ACC112 (cell line): ENCODE data around the gene PRKCQ.

ENCODE experiments used
- H2AFZ ChIP-seq: fragments of 200-600 bp; sonication (generic); one replicate; pipeline ENCODE4 v1.6.0; 2017; ENCODE audit warnings: antibody characterized with exemption, low read length; ENCODE audit not compliant: unreplicated experiment
- H3K27ac ChIP-seq: fragments of 200-600 bp; sonication (generic); 2 replicates; pipeline ENCODE4 v1.5.1; 2014; ENCODE audit warnings: low read depth, mild to moderate bottlenecking, antibody characterized with exemption, low read length, moderate library complexity
- H3K27me3 ChIP-seq: fragments of 200-600 bp; sonication (generic); 2 replicates; pipeline ENCODE4 v1.6.1; 2014; ENCODE audit warnings: mild to moderate bottlenecking, antibody characterized with exemption, low read length, moderate library complexity, mixed read lengths; ENCODE audit not compliant: insufficient read depth
- H3K36me3 ChIP-seq: fragments of 200-600 bp; sonication (generic); 2 replicates; pipeline ENCODE4 v1.6.1; 2016; ENCODE audit warnings: mild to moderate bottlenecking, antibody characterized with exemption, low read length, moderate library complexity, mixed read lengths; ENCODE audit not compliant: insufficient read depth
- H3K4me1 ChIP-seq: fragments of 200-600 bp; sonication (generic); one replicate; pipeline ENCODE4 v1.6.1; 2016; ENCODE audit warnings: low read length, mixed read lengths; ENCODE audit not compliant: insufficient read depth, unreplicated experiment, control insufficient read depth
- H3K4me3 ChIP-seq: fragments of 200-600 bp; sonication (generic); 2 replicates; pipeline ENCODE4 v1.5.1; 2014; ENCODE audit warnings: mild to moderate bottlenecking, low read depth, low read length
- H3K79me2 ChIP-seq: fragments of 200-600 bp; sonication (generic); one replicate; pipeline ENCODE4 v1.6.0; 2016; ENCODE audit warnings: low read length; ENCODE audit not compliant: control insufficient read depth, unreplicated experiment, insufficient read depth

PRKCQ gene

GRCh38 chr10:6609625-6610024 is 29.5 kb upstream of the PRKCQ start:
- H3K27ac ChIP-seq: no peak overlapping the region
- H3K79me2 ChIP-seq: no peaks in the 10 kb centered on the region
- peaks cover 25% of the 10 kb centered on the region for H3K27me3 ChIP-seq
- no peaks in the 10 kb centered on the region for H3K4me1 ChIP-seq
- H3K36me3 ChIP-seq: no peaks in the 10 kb centered on the region
- H3K4me3 ChIP-seq: no peak overlapping the region
- no peak overlapping the region for H2AFZ ChIP-seq

DNA sequence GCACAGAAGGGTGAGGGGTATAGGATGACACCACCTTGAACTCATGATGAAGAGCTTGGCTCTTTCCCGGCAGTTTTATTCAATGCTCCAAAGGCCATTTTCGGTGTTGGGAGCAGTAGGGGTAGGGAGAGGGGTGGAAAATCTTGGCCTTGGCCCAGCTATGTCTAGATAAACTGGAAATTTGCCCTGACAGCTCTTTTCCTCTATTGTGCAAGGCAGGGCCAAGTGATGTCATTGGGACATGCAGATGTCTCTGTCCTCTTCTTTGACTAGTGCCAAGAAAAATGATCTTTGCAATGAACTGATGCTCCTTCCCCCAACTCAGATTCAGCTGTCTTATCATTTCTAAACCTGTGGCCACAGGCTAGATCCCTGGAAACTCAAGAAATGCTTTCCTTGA is 27.7 kb upstream of the PRKCQ start:
- no peaks in the 10 kb centered on the region for H3K79me2 ChIP-seq
- H3K4me1 ChIP-seq: no peaks in the 10 kb centered on the region
- no peaks in the 10 kb centered on the region for H3K36me3 ChIP-seq
- H3K4me3 ChIP-seq: no peak overlapping the region
- H3K27me3 ChIP-seq: peaks cover 35% of the 10 kb centered on the region
- H3K27ac ChIP-seq: no peak overlapping the region
- no peak overlapping the region for H2AFZ ChIP-seq

GRCh38 chr10:6607182-6607581 is 27.1 kb upstream of the PRKCQ start:
- Histone ChIP-seq H3K27ac (no peak overlapping the region), H3K27me3 (peaks cover 32% of the 10 kb centered on the region), H3K4me1 (no peaks in the 10 kb centered on the region), H3K4me3 (no peak overlapping the region), H3K36me3 (no peaks in the 10 kb centered on the region), H3K79me2 (no peaks in the 10 kb centered on the region), H2AFZ (no peak overlapping the region)

DNA sequence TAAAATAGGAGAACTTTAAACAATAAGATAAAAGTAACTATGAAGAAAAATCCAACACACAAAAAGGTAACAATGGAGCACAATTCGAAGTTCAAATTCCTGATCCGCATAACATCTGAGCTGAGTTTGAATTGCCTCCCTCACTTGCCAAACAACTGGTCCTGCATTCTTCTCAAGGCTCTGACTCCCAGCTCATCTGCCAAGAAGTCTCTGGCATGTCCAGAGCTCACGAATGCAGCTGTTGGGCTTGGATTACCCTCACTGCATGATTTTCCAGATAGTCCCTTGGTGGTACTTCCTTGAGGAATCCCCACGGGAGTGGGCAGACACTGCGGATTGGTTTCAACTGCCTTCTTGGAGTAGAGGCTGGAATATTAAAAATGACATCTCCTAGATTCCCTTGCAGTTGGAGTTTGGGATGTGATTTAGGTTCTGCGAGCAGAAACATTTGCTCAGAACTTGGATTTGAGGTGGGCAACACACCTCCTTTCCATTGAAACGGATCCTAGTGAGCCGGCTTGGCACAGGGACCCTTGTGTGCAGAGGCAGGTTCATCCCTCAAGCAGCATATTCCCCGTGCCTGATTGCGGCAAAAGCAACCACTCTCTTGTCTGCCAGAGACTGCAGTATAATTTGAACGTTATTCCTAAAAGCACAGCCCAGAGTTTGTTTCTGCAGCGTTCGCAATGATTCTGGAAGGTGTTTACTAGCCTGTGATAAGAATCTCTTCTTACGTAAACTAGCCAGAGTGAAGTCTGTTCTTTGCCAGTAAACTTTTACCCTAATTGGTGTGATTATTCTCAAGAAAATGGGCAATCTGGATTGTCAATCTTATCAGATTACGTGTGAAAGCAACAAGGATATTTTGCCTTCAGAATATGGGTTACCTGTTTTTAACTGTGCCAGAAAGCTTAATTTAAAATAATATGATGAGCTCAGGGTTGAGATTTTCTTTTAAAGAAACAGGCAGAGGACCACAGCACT is 23.4 kb upstream of the PRKCQ start:
- H3K79me2 ChIP-seq: no peaks in the 10 kb centered on the region

DNA sequence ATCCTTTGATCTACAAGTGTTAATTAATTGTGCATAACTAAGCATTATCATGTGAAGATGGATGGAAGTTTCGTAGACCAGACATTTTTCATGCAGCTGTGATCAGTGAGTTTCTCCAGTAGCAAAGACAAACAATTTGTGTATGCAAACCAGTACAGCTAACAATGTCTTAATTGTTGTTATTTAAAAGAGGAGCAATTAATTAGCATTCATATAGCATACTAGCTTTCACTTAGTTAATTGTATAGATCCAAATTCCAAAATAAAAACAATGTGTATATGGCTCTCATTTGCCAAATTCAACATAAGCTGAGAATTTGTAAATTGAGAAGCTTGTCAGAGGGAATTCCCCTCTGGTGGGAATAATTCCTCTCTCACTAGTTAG is 22.6 kb upstream of the PRKCQ start:
- H2AFZ ChIP-seq: no peak overlapping the region
- H3K4me1 ChIP-seq: no peaks in the 10 kb centered on the region
- no peaks in the 10 kb centered on the region for H3K36me3 ChIP-seq
- no peaks in the 10 kb centered on the region for H3K79me2 ChIP-seq
- H3K4me3 ChIP-seq: no peak overlapping the region
- no peak overlapping the region for H3K27ac ChIP-seq
- peaks cover 50% of the 10 kb centered on the region for H3K27me3 ChIP-seq

More for the DNA sequence above, 23.4 kb upstream of the PRKCQ start:
- no peak overlapping the region for H3K4me3 ChIP-seq
- H3K27ac ChIP-seq: no peak overlapping the region
- H3K36me3 ChIP-seq: no peaks in the 10 kb centered on the region
- no peaks in the 10 kb centered on the region for H3K4me1 ChIP-seq
- peaks cover 50% of the 10 kb centered on the region for H3K27me3 ChIP-seq
- H2AFZ ChIP-seq: no peak overlapping the region

GRCh38 chr10:6602026-6602699 is 22.1 kb upstream of the PRKCQ start:
- Histone ChIP-seq H3K27ac (no peak overlapping the region), H3K79me2 (no peaks in the 10 kb centered on the region), H3K4me3 (no peak overlapping the region), H2AFZ (no peak overlapping the region), H3K4me1 (no peaks in the 10 kb centered on the region), H3K27me3 (peaks cover 53% of the 10 kb centered on the region), H3K36me3 (no peaks in the 10 kb centered on the region)

- Histone ChIP-seq H3K4me1 (no peaks in the 10 kb centered on the region), H3K36me3 (no peaks in the 10 kb centered on the region), H3K27me3 (peaks cover 54% of the 10 kb centered on the region)
Observed at GRCh38 chr10:6601246-6601805, 21.2 kb upstream of the PRKCQ start.

GRCh38 chr10:6600224-6600987 is 20.3 kb upstream of the PRKCQ start:
- no peak overlapping the region for H2AFZ ChIP-seq
- no peak overlapping the region for H3K4me3 ChIP-seq
- no peaks in the 10 kb centered on the region for H3K36me3 ChIP-seq
- H3K4me1 ChIP-seq: no peaks in the 10 kb centered on the region
- H3K27ac ChIP-seq: no peak overlapping the region
- H3K79me2 ChIP-seq: no peaks in the 10 kb centered on the region
- H3K27me3 ChIP-seq: peaks cover 56% of the 10 kb centered on the region

More at GRCh38 chr10:6601246-6601805, 21.2 kb upstream of the PRKCQ start:
- no peak overlapping the region for H3K27ac ChIP-seq
- H3K79me2 ChIP-seq: no peaks in the 10 kb centered on the region
- H2AFZ ChIP-seq: no peak overlapping the region
- H3K4me3 ChIP-seq: no peak overlapping the region

- H3K27ac ChIP-seq: no peak overlapping the region
- no peaks in the 10 kb centered on the region for H3K36me3 ChIP-seq
- no peak overlapping the region for H2AFZ ChIP-seq
- no peaks in the 10 kb centered on the region for H3K79me2 ChIP-seq
- H3K4me1 ChIP-seq: no peaks in the 10 kb centered on the region
- H3K27me3 ChIP-seq: peaks cover 45% of the 10 kb centered on the region
- no peak overlapping the region for H3K4me3 ChIP-seq
Observed at GRCh38 chr10:6598679-6599078, 18.6 kb upstream of the PRKCQ start.

DNA sequence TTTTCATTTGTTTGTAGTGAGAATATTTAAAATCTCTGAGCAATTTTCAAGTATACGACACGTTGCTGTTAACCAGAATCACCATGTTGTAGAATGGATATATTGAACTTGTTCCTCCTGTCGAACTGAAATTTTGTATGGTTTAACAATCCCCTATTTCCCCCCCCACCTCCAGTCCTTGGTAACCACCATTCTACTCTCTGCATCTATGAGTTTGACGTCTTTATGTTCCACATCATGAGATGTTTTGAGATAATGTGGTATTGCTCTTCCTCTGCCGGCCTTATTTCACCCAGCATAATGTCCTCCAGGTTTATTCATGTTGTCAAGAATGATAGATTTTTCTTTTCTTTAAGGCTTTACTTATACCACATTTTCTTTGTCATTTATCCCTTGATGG is 17.4 kb upstream of the PRKCQ start:
- Histone ChIP-seq H3K27ac (no peak overlapping the region), H3K79me2 (no peaks in the 10 kb centered on the region), H3K27me3 (peaks cover 43% of the 10 kb centered on the region), H2AFZ (no peak overlapping the region), H3K4me1 (no peaks in the 10 kb centered on the region), H3K36me3 (no peaks in the 10 kb centered on the region), H3K4me3 (no peak overlapping the region)
